ENCODE results near the gene CSMD2. TPM values are rescaled to one million over a fixed set of nuclear protein-coding genes. Genes with fewer than 3 reads are reported as not detected.

CSMD2 gene
- polyA plus RNA-seq, 1 of the 3 experiments (the other 2 are of a cell fraction) = not detected

DNA sequence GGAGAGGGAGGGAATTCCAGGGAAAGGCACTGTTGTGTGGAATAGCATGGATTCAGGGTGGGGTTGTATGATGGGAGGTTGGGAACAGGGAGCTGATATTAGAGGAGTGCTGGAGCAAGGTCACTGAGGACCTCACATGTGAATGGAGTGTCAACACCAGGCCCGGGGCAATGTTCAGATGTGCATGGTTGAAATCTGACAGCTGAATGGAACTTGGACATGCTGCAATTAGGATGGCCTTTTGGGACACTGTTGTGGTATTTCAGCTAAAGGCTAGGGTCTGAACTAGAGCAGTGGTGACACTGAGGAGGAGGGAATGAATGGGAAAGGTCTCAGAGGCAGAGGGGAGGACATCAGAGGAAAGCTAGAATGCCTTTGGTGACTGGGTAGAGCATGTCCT, 667.6 kb downstream of the CSMD2 start:
- no peak overlapping the region for H2AFZ ChIP-seq (ENCODE audit: low read depth)

DNA sequence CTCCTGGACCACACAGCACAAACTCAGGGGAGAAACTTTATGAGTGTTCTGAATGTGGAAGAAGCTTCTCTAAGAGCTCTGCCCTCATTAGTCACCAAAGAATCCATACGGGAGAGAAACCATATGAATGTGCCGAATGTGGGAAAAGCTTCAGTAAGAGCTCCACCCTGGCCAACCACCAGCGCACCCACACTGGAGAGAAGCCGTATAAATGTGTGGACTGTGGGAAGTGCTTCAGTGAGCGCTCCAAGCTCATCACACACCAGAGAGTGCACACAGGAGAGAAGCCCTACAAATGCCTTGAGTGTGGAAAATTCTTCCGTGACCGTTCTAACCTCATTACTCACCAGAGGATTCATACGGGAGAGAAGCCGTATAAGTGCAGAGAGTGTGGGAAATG, 670.1 kb downstream of the CSMD2 start:
- H3K9ac ChIP-seq = no peak overlapping the region
- CTCF ChIA-PET = interaction anchor here (1.5 kb wide), 1 partner anchor 8 kb away, joined by 6 read pairs; no protein-coding TSS in a partner anchor
- H3K79me2 ChIP-seq (ENCODE audit: insufficient read depth) = no peaks in the 10 kb centered on the region
- no peaks in the 10 kb centered on the region for H3F3A ChIP-seq (replicated peaks; ENCODE audit: insufficient read depth)
- TF ChIP-seq, protein P1, sequence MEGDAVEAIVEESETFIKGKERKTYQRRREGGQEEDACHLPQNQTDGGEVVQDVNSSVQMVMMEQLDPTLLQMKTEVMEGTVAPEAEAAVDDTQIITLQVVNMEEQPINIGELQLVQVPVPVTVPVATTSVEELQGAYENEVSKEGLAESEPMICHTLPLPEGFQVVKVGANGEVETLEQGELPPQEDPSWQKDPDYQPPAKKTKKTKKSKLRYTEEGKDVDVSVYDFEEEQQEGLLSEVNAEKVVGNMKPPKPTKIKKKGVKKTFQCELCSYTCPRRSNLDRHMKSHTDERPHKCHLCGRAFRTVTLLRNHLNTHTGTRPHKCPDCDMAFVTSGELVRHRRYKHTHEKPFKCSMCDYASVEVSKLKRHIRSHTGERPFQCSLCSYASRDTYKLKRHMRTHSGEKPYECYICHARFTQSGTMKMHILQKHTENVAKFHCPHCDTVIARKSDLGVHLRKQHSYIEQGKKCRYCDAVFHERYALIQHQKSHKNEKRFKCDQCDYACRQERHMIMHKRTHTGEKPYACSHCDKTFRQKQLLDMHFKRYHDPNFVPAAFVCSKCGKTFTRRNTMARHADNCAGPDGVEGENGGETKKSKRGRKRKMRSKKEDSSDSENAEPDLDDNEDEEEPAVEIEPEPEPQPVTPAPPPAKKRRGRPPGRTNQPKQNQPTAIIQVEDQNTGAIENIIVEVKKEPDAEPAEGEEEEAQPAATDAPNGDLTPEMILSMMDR (IDR thresholded peaks at IDR 0.05) = no peak
- TF ChIP-seq, protein P2, sequence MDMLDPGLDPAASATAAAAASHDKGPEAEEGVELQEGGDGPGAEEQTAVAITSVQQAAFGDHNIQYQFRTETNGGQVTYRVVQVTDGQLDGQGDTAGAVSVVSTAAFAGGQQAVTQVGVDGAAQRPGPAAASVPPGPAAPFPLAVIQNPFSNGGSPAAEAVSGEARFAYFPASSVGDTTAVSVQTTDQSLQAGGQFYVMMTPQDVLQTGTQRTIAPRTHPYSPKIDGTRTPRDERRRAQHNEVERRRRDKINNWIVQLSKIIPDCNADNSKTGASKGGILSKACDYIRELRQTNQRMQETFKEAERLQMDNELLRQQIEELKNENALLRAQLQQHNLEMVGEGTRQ (IDR thresholded peaks at IDR 0.05; ENCODE audit: borderline replicate concordance, low read depth, low read length) = no peak
- no peak for TF ChIP-seq EZH2phosphoT487 (IDR thresholded peaks at IDR 0.05; ENCODE audit: borderline replicate concordance, low read depth)
- TF ChIP-seq RXRA (IDR thresholded peaks at IDR 0.05; ENCODE audit: borderline replicate concordance, low read depth) = no peak
- no peak for TF ChIP-seq GATA2 (CRISPR knock-in tag; IDR thresholded peaks at IDR 0.05)
- TF ChIP-seq MEF2A (IDR thresholded peaks at IDR 0.05; ENCODE audit: borderline replicate concordance, low read depth) = no peak
- no peak for TF ChIP-seq TEAD4 (IDR thresholded peaks at IDR 0.05; ENCODE audit: borderline replicate concordance, insufficient read depth)
- TF ChIP-seq, protein P3, sequence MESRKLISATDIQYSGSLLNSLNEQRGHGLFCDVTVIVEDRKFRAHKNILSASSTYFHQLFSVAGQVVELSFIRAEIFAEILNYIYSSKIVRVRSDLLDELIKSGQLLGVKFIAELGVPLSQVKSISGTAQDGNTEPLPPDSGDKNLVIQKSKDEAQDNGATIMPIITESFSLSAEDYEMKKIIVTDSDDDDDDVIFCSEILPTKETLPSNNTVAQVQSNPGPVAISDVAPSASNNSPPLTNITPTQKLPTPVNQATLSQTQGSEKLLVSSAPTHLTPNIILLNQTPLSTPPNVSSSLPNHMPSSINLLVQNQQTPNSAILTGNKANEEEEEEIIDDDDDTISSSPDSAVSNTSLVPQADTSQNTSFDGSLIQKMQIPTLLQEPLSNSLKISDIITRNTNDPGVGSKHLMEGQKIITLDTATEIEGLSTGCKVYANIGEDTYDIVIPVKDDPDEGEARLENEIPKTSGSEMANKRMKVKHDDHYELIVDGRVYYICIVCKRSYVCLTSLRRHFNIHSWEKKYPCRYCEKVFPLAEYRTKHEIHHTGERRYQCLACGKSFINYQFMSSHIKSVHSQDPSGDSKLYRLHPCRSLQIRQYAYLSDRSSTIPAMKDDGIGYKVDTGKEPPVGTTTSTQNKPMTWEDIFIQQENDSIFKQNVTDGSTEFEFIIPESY (IDR thresholded peaks at IDR 0.05; ENCODE audit: borderline replicate concordance, low read depth) = no peak
- TF ChIP-seq NFIC (IDR thresholded peaks at IDR 0.05; ENCODE audit: borderline replicate concordance) = no peak
- no peak for TF ChIP-seq FOXM1 (IDR thresholded peaks at IDR 0.05; ENCODE audit: low read depth)
- no peak overlapping the region for H3K27ac ChIP-seq (ENCODE audit: low read depth in 2 of 2, low read length in 1 of 2)
- peaks cover 51% of the 10 kb centered on the region in 2 experiments for H3K36me3 ChIP-seq (replicated peaks in 1 of 2; ENCODE audit: control insufficient read depth in 1 of 2, insufficient read depth in 2 of 2, low read length in 1 of 2)
- H3K4me2 ChIP-seq = no peak overlapping the region
- H3K9me2 ChIP-seq = no peaks in the 10 kb centered on the region
- peaks cover 27% of the 10 kb centered on the region; the same call in 1 of the 2 replicates for H3K9me3 ChIP-seq
- 94% methylated on average over 9 of the region's 9 CpGs for WGBS (ENCODE audit: low lambda C conversion rate)
- DNase-seq = no peak
- H3K4me3 ChIP-seq (ENCODE audit: low read depth in 2 of 2, low read length in 1 of 2) = no peak overlapping the region; a peak in 1 of 4 replicates
- POLR2A ChIA-PET = no interaction called here
- no peak overlapping the region for H2AFZ ChIP-seq (ENCODE audit: low read depth)
- H3K27me3 ChIP-seq (ENCODE audit: insufficient read depth) = no peaks in the 10 kb centered on the region
- H4K20me1 ChIP-seq (ENCODE audit: insufficient read depth) = no peaks in the 10 kb centered on the region
- H3K4me1 ChIP-seq (ENCODE audit: control insufficient read depth in 1 of 2, insufficient read depth in 2 of 2, low read depth in 1 of 2, low read length in 1 of 2) = no peaks in the 10 kb centered on the region

More for the DNA sequence above, 667.6 kb downstream of the CSMD2 start:
- no peak for TF ChIP-seq RCOR1 (IDR thresholded peaks at IDR 0.05; ENCODE audit: low read length)
- no peak for TF ChIP-seq NRF1 (IDR thresholded peaks at IDR 0.05; ENCODE audit: low read depth, low read length)
- no peak for TF ChIP-seq RXRA (IDR thresholded peaks at IDR 0.05; ENCODE audit: borderline replicate concordance, low read depth)
- no peak for TF ChIP-seq NFIC (IDR thresholded peaks at IDR 0.05; ENCODE audit: borderline replicate concordance)
- TF ChIP-seq, protein P3 (IDR thresholded peaks at IDR 0.05; ENCODE audit: borderline replicate concordance, low read depth) = no peak
- TF ChIP-seq, protein P4, sequence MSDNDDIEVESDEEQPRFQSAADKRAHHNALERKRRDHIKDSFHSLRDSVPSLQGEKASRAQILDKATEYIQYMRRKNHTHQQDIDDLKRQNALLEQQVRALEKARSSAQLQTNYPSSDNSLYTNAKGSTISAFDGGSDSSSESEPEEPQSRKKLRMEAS (IDR thresholded peaks at IDR 0.05; ENCODE audit: low read depth) = no peak
- no peak for TF ChIP-seq TAF1 (IDR thresholded peaks at IDR 0.05; ENCODE audit: borderline replicate concordance, low read depth, low read length)
- no peak for TF ChIP-seq YY1 (IDR thresholded peaks at IDR 0.05; ENCODE audit: low read depth)
- no peak for TF ChIP-seq FOXJ3 (CRISPR knock-in tag; IDR thresholded peaks at IDR 0.05)
- Histone ChIP-seq H3K4me3 (ENCODE audit: low read depth in 2 of 2, low read length in 1 of 2) (no peak overlapping the region), H3K27me3 (ENCODE audit: insufficient read depth) (no peaks in the 10 kb centered on the region), H3K79me2 (ENCODE audit: insufficient read depth) (no peaks in the 10 kb centered on the region), H3K9me2 (no peaks in the 10 kb centered on the region), H3K27ac (ENCODE audit: low read depth in 2 of 2, low read length in 1 of 2) (no peak overlapping the region), H3F3A (replicated peaks; ENCODE audit: insufficient read depth) (no peaks in the 10 kb centered on the region), H3K4me1 (ENCODE audit: control insufficient read depth in 1 of 2, insufficient read depth in 2 of 2, low read depth in 1 of 2, low read length in 1 of 2) (no peaks in the 10 kb centered on the region), H4K20me1 (ENCODE audit: insufficient read depth) (no peaks in the 10 kb centered on the region), H3K9ac (no peak overlapping the region), H3K4me2 (no peak overlapping the region), H3K9me3 (peaks cover 27% of the 10 kb centered on the region; the same call in 1 of the 2 replicates), H3K36me3 (replicated peaks in 1 of 2; ENCODE audit: control insufficient read depth in 1 of 2, insufficient read depth in 2 of 2, low read length in 1 of 2) (peaks cover 30 to 35% of the 10 kb centered on the region in 2 experiments)
- no peak for DNase-seq
- ChIA-PET POLR2A (no interaction called here), CTCF (interaction anchor here (1.2 to 2.2 kb wide), 2 partner anchors 27 to 115 kb away, joined by 3 to 7 read pairs; no protein-coding TSS in a partner anchor)
- 78% methylated on average over 1 of the region's 1 CpG for WGBS (ENCODE audit: low lambda C conversion rate)
